GM13977 (cell line): ENCODE measurements around the gene NGEF.

Experiments
- DNase-seq: peaks from one replicate; pipeline ENCODE4 v3.0.0; 2012; ENCODE audit warnings: low spot score
- in situ Hi-C: fragments of 300-500 bp; cut with MboI; formaldehyde crosslinking; loops from one replicate; pipeline ENCODE4 v1.12.0; 2022; ENCODE audit warnings: low sequenced_read_pairs, low pct_unique_long_range_greater_than_20kb, mixed read lengths, inconsistent platforms; ENCODE audit not compliant: unreplicated experiment
- TF ChIP-seq, protein P1 (sequence below): IDR thresholded peaks from 2 replicates; pipeline ENCODE4 v1.5.1; 2012; ENCODE audit warnings: mild to moderate bottlenecking, control low read depth; ENCODE audit not compliant: insufficient read depth; ENCODE audit errors: extremely low read depth, missing control alignments

The NGEF gene

DNA sequence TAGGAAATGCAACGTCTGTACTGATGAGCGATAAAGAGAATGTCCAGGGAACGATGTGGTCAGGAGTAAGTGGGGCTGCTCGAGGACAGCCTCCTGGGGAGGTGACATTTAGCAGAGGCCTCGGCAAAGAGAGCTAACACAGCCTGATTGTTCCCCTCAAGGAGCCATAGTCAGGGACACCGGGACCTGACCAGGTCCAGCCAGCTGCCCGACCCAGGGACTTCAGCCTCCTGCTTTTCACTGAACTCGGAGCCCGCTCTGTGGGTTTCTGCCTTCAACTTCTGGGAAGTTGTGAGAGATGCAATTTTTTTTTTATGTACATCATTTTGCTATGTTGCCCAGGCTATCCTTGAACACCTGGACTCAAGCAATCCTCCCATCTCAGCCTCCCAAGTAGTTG, 29.5 kb upstream of the NGEF start:
- DNase-seq: no peak
- in situ Hi-C loops: loop anchor here (25.0 kb wide), 1 partner anchor 180 kb away; the partner anchor contains the start of gene SNORC
- TF ChIP-seq, protein P1, sequence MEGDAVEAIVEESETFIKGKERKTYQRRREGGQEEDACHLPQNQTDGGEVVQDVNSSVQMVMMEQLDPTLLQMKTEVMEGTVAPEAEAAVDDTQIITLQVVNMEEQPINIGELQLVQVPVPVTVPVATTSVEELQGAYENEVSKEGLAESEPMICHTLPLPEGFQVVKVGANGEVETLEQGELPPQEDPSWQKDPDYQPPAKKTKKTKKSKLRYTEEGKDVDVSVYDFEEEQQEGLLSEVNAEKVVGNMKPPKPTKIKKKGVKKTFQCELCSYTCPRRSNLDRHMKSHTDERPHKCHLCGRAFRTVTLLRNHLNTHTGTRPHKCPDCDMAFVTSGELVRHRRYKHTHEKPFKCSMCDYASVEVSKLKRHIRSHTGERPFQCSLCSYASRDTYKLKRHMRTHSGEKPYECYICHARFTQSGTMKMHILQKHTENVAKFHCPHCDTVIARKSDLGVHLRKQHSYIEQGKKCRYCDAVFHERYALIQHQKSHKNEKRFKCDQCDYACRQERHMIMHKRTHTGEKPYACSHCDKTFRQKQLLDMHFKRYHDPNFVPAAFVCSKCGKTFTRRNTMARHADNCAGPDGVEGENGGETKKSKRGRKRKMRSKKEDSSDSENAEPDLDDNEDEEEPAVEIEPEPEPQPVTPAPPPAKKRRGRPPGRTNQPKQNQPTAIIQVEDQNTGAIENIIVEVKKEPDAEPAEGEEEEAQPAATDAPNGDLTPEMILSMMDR: no peak

DNA sequence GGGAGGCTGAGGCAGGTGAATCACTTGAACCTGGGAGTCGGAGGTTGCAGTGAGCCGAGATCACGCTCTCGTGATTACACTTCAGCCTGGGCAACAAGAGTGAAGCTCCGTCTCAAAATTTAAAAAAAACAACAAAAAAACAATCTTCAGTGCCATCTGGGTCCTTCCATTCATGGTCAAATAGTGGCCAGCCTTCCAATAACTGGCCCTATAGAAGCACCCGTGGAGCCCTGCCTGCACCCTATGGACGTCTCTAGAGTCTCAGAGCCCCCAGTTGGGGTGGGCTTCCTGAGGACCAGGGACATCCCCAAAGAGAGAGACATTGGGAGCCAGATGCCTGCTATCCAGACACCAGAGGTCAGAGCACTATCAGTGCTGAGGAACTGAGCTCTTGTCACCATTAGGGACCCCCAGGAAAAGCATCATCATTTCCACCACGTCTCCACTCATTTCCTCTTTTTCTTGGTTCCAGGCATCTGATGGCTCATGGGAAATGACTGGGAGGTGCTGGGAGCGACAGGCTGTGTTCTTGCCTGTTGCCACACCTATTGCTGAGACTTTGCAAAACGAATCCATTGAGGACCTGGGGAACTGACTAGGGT, 28.8 kb upstream of the NGEF start:
- TF ChIP-seq, protein P1: no peak
- in situ Hi-C loops: loop anchor here (25.0 kb wide), 1 partner anchor 180 kb away; the partner anchor contains the start of gene SNORC

DNA sequence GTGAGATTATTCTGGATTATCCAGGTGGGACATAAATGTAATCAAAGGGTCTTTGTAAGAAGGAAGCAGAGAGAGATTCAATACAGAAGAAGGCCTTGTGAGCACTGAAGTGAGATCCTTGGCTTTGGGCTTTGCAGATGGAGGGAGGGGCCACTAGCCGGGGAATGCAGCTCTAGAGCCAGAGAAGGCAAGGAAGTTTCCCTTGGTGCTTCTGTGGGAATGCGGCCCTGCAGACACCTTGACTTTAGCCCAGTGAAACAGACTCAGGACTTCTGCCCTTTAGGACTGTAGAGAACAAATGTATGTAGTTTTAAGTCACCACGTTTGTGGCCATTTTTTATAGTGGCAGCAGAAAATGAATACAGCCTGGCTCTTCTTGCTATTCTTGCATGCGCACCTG, 27.5 kb upstream of the NGEF start:
- TF ChIP-seq, protein P1: no peak
- no peak for DNase-seq
- in situ Hi-C loops: loop anchor here (25.0 kb wide), 1 partner anchor 178 kb away; the partner anchor contains the start of gene SNORC

More for the DNA sequence above, 28.8 kb upstream of the NGEF start:
- DNase-seq: no peak

DNA sequence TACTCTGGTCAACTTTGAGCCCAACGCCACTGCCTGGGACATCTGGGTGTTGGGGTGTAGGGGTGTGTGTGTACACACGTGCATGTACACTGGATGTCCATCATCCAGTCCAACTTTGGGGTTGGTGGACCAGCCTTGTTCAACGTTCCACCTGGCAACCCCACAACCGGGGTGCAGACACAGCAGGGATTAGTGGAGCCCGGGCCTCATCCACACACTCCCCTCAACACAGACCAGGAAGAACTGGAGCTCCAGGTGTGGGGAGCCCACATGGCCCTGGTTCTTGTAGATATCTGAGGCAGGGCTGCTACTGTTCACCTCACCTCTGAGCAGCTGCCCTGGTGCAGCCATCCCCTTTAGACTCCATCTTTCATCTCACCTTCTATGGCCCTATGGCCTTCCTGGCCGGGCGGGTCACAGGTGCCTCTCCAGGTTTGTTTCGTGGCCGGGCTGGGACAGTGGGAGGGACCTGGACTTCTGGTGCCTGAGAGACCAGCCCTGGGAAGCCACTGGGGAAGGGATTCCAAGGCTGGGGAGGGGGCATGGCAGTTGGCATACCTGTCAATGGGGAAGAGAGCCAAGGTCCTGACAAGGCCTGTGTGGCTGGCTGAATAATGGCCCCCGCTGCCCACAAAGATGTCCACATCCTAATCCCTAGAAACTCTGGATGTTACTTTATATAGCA, 26.9 kb upstream of the NGEF start:
- no peak for DNase-seq
- TF ChIP-seq, protein P1: no peak
- in situ Hi-C loops: loop anchor here (25.0 kb wide), 1 partner anchor 178 kb away; the partner anchor contains the start of gene SNORC

DNA sequence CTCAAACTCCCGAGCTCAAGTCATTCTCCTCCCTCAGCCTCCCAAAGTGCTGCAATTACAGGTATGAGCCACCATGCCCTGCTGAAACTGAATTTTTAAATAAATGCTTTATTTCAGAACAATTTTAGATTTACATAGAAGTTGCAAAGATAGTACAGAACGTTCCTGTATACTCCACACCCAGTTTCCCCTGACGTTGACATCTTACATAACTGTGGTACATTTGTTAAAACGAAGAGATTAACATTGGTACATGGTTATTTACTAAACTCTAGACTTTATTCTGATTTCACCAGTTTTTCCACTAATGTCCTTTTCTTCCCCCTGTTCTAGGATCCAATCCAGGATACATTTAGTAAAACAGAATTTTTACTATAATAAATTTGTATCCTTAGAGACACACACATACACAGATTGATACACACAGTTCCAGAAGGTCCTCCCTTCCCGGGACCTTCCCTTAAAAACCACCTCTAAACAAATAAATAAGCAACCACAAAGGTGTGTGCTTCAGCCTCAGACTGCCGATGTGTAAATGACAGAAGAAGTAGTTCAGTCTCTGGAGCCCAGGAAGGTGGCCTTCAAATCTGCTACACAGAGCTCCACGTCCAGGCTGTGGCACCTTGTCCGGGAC, 26.3 kb upstream of the NGEF start:
- DNase-seq: no peak
- TF ChIP-seq, protein P1: no peak
- in situ Hi-C loops: loop anchor here (25.0 kb wide), 1 partner anchor 177 kb away; the partner anchor contains the start of gene SNORC

DNA sequence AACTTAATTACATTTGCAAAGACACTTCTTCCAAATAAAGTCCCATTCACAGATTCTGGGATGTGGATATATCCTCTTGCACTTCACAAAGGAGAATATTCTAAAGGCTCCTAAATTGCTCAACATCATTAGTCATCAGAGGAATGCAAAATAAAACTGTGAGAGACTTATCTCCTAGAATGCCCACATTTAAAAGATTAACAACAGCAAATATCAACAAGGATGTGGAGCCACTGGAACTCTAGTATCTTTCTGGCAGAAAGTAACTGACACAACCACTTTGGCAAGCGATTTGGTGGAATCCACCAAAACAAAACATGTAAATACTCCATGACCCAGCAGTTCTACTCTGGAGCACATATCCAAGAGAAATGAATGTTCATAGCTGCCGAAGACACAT, 24.0 kb upstream of the NGEF start:
- in situ Hi-C loops: loop anchor here (25.0 kb wide), 1 partner anchor 175 kb away; the partner anchor contains the start of gene SNORC
- TF ChIP-seq, protein P1: no peak
- DNase-seq: no peak
